HG03460 (cell line): ENCODE data around the gene IGF2R.

Experiments used
- ATAC-seq: cut with Tn5 transposase; IDR thresholded peaks from one replicate; pipeline ENCODE4 v1.9.1; 2021; ENCODE audit not compliant: unreplicated experiment

IGF2R gene

GRCh38 chr6:160042014-160042773, 73.3 kb downstream of the IGF2R start:
- ATAC-seq = no peak

- no peak for ATAC-seq
Measured at GRCh38 chr6:160042788-160043301, 74.0 kb downstream of the IGF2R start.

GRCh38 chr6:160043784-160044183, 74.9 kb downstream of the IGF2R start:
- no peak for ATAC-seq

- no peak for ATAC-seq
Measured at GRCh38 chr6:160044687-160045086, 75.8 kb downstream of the IGF2R start.

GRCh38 chr6:160048471-160048870, 79.6 kb downstream of the IGF2R start:
- ATAC-seq = no peak

GRCh38 chr6:160049346-160049745, 80.5 kb downstream of the IGF2R start:
- no peak for ATAC-seq

- no peak for ATAC-seq
Measured at GRCh38 chr6:160050022-160050421, 81.1 kb downstream of the IGF2R start.

GRCh38 chr6:160051390-160051789, 82.5 kb downstream of the IGF2R start:
- ATAC-seq = no peak

- no peak for ATAC-seq
Measured at GRCh38 chr6:160054271-160054670, 85.4 kb downstream of the IGF2R start.

- ATAC-seq = no peak
Measured at GRCh38 chr6:160054913-160055312, 86.0 kb downstream of the IGF2R start.

- no peak for ATAC-seq
Measured at GRCh38 chr6:160055378-160055777, 86.5 kb downstream of the IGF2R start.

GRCh38 chr6:160055813-160056212, 86.9 kb downstream of the IGF2R start:
- no peak for ATAC-seq

GRCh38 chr6:160057080-160057479, 88.2 kb downstream of the IGF2R start:
- no peak for ATAC-seq

- no peak for ATAC-seq
Measured at GRCh38 chr6:160058603-160059215, 89.8 kb downstream of the IGF2R start.

- no peak for ATAC-seq
Measured at GRCh38 chr6:160060221-160060620, 91.3 kb downstream of the IGF2R start.

- ATAC-seq = no peak
Measured at GRCh38 chr6:160060920-160061447, 92.1 kb downstream of the IGF2R start.

GRCh38 chr6:160063771-160064413, 95.0 kb downstream of the IGF2R start:
- ATAC-seq = no peak

- no peak for ATAC-seq
Measured at GRCh38 chr6:160065200-160065599, 96.3 kb downstream of the IGF2R start.

GRCh38 chr6:160067564-160067963, 98.7 kb downstream of the IGF2R start:
- no peak for ATAC-seq

- ATAC-seq = no peak
Measured at GRCh38 chr6:160068346-160068745, 99.5 kb downstream of the IGF2R start.

GRCh38 chr6:160069050-160069454, 100.2 kb downstream of the IGF2R start:
- peak; percentile 94 for ATAC-seq

GRCh38 chr6:160069459-160069858, 100.6 kb downstream of the IGF2R start:
- ATAC-seq = peak; percentile 2
